Measurements from ENCODE around the gene ALK.

GRCh38 chr2:29375843-29376242 lies 545.5 kb downstream of the ALK start:
- TF ChIP-seq CTCF (conservative IDR thresholded peaks at IDR 0.05; ENCODE audit: low read depth, low read length) = no peak
- no peak for TF ChIP-seq EZH2 (IDR thresholded peaks at IDR 0.05; ENCODE audit: low read length, unreplicated experiment)
